DND-41 (cell line): ENCODE data around the gene CTU2.
A peak's percentile ranks its signal among the peaks of the same experiment; 100 is the strongest.

Source experiments
- ATAC-seq: fragments of 200-7000 bp; cut with Tn5 transposase; 3 replicates; pipeline ENCODE4 v1.9.1; 2021; ENCODE audit warnings: low read depth; ENCODE audit not compliant: insufficient read depth
- DNase-seq: peaks from one replicate; pipeline ENCODE4 v3.0.0-alpha.2; 2020
- H2AFZ ChIP-seq: 2 replicates; pipeline ENCODE4 v1.6.0; 2012; ENCODE audit warnings: low read depth, low read length
- H3K27ac ChIP-seq: 2 replicates; pipeline ENCODE4 v1.5.1; 2012; ENCODE audit warnings: low read length, inconsistent platforms
- H3K27me3 ChIP-seq: fragments of 200-600 bp; sonication (generic); 2 replicates; pipeline ENCODE4 v1.6.0; 2012; ENCODE audit warnings: low read length, mild to moderate bottlenecking, inconsistent platforms; ENCODE audit not compliant: insufficient read depth, poor library complexity
- H3K36me3 ChIP-seq: 2 replicates; pipeline ENCODE4 v1.5.1; 2012; ENCODE audit warnings: low read length, inconsistent platforms; ENCODE audit not compliant: insufficient read depth
- H3K4me1 ChIP-seq: 2 replicates; pipeline ENCODE4 v1.5.1; 2012; ENCODE audit warnings: mild to moderate bottlenecking, low read length; ENCODE audit not compliant: insufficient read depth
- H3K4me2 ChIP-seq: 2 replicates; pipeline ENCODE4 v1.6.0; 2012; ENCODE audit warnings: mild to moderate bottlenecking, moderate library complexity, low read length, inconsistent platforms; ENCODE audit not compliant: insufficient read depth
- H3K4me3 ChIP-seq, 2 experiments: fragments of 200-600 bp in 1 of 2; shearing (Covaris generic) in 1 of 2; 2 replicates each; pipeline ENCODE4 v1.5.1; 2012 to 2016; ENCODE audit warnings: inconsistent platforms in 2 of 2, low read length in 2 of 2, mild to moderate bottlenecking in 2 of 2, low read depth in 1 of 2, moderate library complexity in 1 of 2
- H3K79me2 ChIP-seq: 2 replicates; pipeline ENCODE4 v1.6.0; 2012; ENCODE audit warnings: low read length, inconsistent platforms; ENCODE audit not compliant: insufficient read depth
- H3K9ac ChIP-seq: 2 replicates; pipeline ENCODE4 v1.6.0; 2012; ENCODE audit warnings: low read depth, mild to moderate bottlenecking, inconsistent platforms, low read length, moderate library complexity
- H3K9me3 ChIP-seq: 2 replicates; pipeline ENCODE4 v1.5.1; 2012; ENCODE audit warnings: low read length, moderate library complexity, mild to moderate bottlenecking, inconsistent platforms; ENCODE audit not compliant: insufficient read depth, severe bottlenecking
- H4K20me1 ChIP-seq: 2 replicates; pipeline ENCODE4 v1.6.0; 2012; ENCODE audit warnings: low read length; ENCODE audit not compliant: insufficient read depth
- CTCF ChIP-seq: IDR thresholded peaks from 2 replicates; pipeline ENCODE4 v1.5.1; 2012; ENCODE audit warnings: borderline replicate concordance, low read length, moderate library complexity, mild to moderate bottlenecking; ENCODE audit not compliant: poor library complexity, severe bottlenecking; ENCODE audit errors: extremely low read depth
- EZH2 ChIP-seq: IDR thresholded peaks from 3 replicates; pipeline ENCODE4 v1.6.1; 2012; ENCODE audit warnings: borderline replicate concordance, low read depth, mild to moderate bottlenecking, moderate library complexity, low read length, inconsistent platforms; ENCODE audit not compliant: severe bottlenecking

The CTU2 gene

DNA sequence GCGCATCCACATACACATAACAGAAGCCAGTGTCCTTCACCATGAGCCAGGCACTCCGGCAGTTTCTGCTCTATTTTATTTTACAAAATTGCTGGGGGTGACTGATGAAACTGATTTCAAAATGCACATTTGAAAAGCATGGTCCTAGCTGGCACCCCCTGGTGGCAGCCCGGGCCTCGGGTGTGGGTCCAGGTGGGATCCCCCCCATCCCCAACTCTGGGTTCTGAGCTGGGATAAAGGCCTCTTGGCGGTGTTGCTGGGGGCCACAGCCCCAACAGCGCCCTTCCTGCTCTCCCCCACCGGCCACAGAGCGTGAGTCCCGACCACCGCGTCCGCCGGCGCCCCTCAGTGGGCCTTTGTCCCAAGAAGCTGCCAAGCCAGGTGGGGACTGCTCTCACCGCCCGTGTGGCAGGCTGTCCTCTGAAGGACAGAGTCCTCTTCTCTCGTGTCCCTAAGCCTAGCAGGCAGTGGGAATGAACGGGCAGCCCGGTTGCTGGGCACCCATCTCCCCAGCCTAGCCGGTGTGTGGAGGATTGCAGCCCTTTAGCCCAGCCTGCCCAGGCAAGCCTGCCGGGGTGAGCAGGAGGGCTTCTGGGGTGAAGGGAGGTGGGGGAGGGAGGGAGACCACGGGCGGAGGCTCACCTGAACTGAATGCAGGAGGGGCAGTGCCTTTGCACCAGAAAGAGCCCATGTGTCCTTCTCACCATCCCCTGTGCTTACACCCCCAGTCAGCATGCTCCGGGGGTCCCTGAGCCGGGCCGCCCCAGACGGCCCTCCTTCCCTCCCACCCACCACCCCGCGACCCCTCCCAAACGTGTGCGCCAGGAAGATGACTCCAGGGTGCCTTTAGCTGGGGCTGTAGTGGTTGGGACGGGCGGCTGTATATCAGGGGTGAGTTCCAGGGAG lies 20.9 kb upstream of the CTU2 start:
- Histone ChIP-seq H2AFZ (no peak overlapping the region), H3K9me3 (no peaks in the 10 kb centered on the region), H3K27me3 (peaks cover 20% of the 10 kb centered on the region), H3K4me3 (peak overlapping the region in 1 of 2 experiments; percentile 50; a peak in 3 of 4 replicates), H3K79me2 (no peaks in the 10 kb centered on the region), H3K36me3 (no peaks in the 10 kb centered on the region), H3K4me1 (peaks cover 15% of the 10 kb centered on the region), H3K4me2 (peak overlapping the region; percentile 68), H3K27ac (no peak overlapping the region), H3K9ac (peak overlapping the region; percentile 30; the same call in 1 of the 2 replicates), H4K20me1 (peaks cover 24% of the 10 kb centered on the region)
- TF ChIP-seq CTCF (peak; percentile 59), EZH2 (no peak)
- ATAC-seq (no peak), DNase-seq (peak; percentile 31)

DNA sequence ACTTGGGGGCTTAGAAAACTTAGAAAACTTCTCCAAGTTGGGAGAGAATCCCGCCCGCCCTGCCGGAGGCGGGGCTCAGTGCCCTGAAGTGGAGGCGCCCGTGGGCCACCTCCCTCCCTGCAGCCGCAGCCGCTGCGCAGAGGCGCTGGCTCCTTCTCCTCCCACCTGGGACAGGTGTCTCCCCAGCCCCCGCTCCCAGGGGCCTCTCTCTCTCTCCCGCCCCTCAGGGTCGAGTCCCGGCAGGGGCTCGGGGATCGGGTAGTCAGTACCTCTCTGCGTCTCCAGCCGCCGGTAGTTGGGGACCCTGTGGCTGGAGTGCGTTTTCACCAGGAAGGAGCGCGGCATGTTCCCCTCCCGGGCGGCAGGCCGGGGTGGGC lies 20.3 kb upstream of the CTU2 start:
- H3K27ac ChIP-seq: no peak overlapping the region
- no peaks in the 10 kb centered on the region for H3K9me3 ChIP-seq
- ATAC-seq (peak; percentile 51; the same call in 2 of the 3 replicates), DNase-seq (no peak)
- H3K4me3 ChIP-seq: peak overlapping the region; percentile 16 to 50; a peak in 3 of 4 replicates
- no peaks in the 10 kb centered on the region for H3K79me2 ChIP-seq
- peaks cover 20% of the 10 kb centered on the region for H3K27me3 ChIP-seq
- H3K4me1 ChIP-seq: peaks cover 15% of the 10 kb centered on the region
- no peak overlapping the region for H2AFZ ChIP-seq
- TF ChIP-seq CTCF (no peak), EZH2 (peak; percentile 23)
- H4K20me1 ChIP-seq: peaks cover 24% of the 10 kb centered on the region
- H3K36me3 ChIP-seq: no peaks in the 10 kb centered on the region
- H3K9ac ChIP-seq: peak overlapping the region; percentile 30; the same call in 1 of the 2 replicates
- H3K4me2 ChIP-seq: peak overlapping the region; percentile 68

DNA sequence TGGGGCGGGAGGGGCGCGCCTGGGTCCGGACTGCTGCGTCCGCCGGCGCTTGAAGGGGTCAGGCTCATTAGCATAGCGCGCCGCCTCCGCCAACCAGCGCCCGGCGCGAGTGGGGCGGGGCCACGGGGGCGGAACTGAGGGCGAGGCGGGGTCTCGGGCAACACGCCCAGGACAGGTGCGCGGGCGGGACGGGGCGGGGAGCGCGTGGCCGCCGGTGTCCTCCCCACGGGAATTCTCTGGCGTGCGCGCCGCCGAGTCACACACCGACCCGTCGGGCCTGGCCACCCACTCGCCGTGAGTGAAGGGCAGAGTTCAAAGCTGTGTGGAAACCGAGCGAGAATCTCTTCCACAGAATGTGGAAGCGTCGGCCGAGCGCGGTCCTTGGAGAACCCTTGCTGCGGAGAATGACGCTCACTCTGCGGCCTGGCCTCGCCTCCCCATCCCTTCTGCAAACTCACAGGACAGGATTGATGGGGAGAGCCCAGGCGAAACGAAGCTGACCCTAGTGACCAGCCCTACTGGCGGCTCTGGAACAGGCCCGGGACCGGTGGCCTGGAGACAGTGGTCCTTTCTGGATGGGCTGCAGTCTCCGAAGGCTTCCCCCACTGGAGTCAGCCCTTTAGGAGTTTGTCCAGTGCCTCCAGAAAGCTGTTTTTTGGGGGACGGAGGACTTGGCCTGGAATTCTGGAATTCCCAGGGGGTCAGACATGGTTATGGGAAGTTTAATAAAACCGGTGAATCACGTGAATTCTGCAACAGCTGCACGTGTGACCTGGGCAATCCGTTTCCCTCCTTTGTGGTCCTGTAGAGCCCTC lies 19.7 kb upstream of the CTU2 start, which contains the start of gene SNAI3:
SNAI3 (minus strand) TSS at position 69 of the 815 bp plus-strand sequence. CDS start 101 bp downstream, outside the sequence.
- Histone ChIP-seq H3K4me2 (peak within 1 kb of the TSS; percentile 68), H3K79me2 (no peaks in the 10 kb centered on the region), H4K20me1 (peaks cover 24% of the 10 kb centered on the region), H3K27me3 (peaks cover 20% of the 10 kb centered on the region), H3K9me3 (no peaks in the 10 kb centered on the region), H3K27ac (no peak within 1 kb of the TSS), H2AFZ (no peak within 1 kb of the TSS), H3K9ac (peak within 1 kb of the TSS; percentile 30; the same call in 1 of the 2 replicates), H3K4me1 (peaks cover 15% of the 10 kb centered on the region), H3K36me3 (no peaks in the 10 kb centered on the region), H3K4me3 (peak within 1 kb of the TSS; percentile 16 to 50; a peak in 3 of 4 replicates)
- TF ChIP-seq CTCF: no peak
- TF ChIP-seq EZH2: no peak
- peak; percentile 81 for DNase-seq
- ATAC-seq: peak; percentile 96
